ENCODE results near the gene CFAP221.

GRCh38 chr2:119702203-119702917 is 158.1 kb downstream of the CFAP221 start:
- TF ChIP-seq CTCF (IDR thresholded peaks at IDR 0.05), result no peak
- TF ChIP-seq POLR2A (IDR thresholded peaks at IDR 0.05), result no peak
- TF ChIP-seq EP300 (IDR thresholded peaks at IDR 0.05), result no peak
